ENCODE measurements around the gene CNTFR.

The CNTFR gene

DNA sequence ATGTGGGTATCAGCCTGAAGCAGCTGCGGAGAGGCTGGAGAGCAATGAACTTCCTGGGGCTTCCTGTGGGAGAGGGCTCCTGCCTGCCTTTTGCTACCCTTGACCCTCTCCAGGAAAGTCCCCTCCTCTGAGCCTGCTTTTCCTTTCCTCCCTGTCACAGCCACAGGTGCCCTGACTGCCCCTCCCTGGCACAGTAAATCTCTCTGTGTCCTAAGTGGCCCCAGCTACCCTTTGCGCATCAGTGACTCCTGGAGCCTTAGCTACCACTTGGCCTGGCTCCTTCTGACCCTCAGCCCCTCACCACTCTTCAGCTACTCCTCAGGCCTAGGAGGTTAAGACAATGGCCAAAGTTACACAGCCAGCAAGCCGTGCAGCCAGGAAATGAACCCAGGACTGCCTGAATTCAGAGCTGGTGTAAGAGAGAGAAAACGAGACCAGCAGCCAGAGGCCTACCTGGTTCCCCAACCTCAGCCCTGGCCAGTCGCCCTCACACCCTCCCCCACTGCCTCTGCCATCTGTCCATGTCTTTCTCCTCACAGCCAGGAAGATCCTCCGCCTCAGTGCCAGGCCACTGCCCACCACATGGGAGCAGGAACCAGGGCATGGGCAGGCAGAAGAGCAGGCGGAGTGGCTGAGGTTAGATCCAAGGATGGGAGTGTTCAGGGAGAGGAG is 18.6 kb downstream of the CNTFR start:
- DNase-seq = no peak

DNA sequence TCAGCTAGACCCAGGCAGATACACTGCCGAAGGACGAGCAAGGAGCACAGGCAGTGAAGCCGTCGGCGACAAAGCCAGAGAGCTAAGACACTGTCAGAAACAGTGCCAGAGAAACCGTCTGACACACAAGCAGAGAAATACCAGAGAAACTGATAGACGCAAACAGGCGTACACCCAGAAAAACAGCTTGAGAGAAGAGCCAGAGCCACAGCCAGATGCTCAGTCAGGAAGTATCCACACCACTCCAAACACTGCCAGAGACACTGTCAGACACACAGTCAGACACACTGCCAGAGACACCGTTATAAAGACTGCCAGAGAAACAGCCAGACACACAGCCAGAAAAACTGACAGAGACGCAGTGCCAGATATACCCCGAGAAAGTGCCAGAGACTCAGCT is 19.1 kb downstream of the CNTFR start:
- no peak for DNase-seq

DNA sequence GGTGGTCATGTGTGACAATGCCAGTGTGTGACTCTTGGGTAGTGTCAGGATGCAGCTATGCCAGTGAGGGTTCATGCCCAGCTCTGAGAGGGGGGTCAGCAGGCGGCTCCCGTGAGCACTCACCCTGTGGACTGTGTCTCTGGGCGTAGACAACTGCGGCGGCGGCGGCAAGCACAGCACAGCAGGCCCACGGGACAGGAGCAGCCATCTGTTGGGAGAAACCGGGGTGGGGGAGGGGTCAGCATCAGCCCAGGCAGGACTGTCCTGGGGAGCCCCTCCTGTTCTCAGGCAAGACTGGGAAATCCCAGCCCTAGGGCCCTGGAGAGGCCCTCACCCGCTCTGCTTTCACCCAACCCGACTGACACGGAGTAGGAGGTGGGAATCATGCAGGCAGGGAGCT is 20.8 kb downstream of the CNTFR start:
- DNase-seq = no peak

DNA sequence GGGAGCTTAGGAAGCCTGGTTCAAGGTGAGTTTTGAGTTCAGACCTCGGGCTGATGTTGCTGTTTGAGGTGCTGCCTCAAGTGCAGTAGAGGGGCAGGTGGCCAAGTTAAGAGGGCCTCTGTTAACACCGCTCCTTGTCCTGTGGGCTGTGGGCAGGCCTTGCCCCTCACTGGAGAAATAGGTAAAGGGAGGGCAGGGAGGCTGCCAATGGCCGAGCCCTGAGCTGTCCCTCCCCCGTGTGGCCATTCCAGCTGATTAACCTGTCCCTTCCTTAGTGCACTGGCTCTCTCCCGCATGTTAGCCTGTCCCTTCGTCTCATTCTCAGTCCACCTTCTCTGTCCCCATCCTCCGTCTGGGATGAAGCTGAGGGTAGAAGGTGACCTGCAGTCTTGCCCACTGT is 21.4 kb downstream of the CNTFR start:
- no peak for DNase-seq

DNA sequence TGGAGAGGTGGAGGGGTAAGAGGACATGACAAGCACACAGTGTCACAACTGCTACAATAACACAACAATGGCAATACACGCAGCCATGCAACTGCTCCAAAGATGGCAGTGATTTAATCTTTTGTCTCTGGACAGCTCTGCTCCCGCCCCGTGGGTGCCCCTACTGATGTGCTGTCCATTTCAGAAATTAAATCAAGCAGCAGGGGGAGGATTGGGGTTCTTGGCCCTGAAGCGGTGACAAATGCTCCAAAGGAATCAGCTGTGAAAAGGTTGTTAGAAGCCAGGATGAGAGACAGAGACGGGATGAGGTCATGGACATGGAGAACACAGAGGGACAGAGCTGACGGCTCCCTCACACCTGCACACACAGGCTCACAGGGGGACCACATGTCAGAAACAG is 22.6 kb downstream of the CNTFR start:
- DNase-seq = no peak

DNA sequence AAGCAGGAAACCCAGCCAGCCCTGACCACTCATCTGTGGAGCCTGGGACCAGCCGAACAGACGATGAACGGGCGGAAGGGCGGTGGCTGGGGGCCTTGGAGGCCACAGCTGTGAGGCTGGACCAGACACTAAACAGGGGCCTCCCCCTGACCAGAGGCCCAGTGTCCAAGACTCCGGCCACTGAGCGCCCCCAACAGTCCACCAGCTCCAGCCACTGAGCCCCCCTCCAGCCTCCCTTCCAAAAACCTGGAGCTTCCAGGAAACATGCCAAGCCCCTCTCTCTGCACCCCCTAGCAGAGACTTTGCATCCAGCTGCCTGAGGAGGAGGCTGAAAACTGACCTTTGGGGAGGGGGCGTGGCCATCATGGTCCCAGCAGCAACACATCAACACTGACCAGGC is 23.2 kb downstream of the CNTFR start:
- DNase-seq = no peak

DNA sequence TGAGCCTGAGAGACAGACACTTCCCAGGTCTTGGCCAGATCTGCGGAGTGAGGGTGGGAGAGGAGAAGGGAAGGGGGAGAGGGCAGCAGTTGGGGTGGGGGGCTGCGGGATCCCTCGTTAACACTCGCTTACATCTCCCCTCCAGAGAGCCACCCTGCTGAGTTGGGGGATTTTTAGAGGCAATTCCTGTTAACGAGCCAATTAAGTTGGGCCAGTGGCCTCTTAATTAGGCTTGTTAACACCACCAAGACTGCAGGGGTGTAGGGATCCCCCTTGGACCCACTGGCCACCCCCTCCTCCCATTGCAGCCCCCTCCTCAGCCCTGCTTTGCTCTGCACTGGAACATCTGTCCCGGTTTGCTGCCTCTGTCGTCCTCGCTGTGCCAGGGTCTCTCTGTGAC is 23.7 kb downstream of the CNTFR start:
- no peak for DNase-seq

DNA sequence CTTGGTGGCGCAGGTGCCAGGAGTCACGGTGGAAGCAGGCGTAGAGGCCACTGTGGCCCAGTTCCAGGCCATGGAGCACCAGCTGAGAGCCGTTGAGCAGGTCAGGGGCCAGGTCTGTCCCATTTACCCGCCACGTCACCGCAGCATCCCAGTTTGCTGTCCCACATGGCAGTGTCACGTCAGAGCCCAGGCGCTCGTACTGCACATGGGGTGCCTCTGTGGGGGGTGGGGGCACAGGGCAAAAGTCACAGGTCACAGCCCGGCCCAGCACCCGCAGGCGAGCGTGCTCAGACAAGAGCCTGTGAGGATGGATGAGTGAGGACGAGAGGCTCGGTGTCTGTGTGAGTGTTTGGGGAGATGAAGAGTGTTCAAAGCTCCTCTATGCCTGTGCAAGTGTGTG is 24.9 kb downstream of the CNTFR start:
- DNase-seq = no peak

DNA sequence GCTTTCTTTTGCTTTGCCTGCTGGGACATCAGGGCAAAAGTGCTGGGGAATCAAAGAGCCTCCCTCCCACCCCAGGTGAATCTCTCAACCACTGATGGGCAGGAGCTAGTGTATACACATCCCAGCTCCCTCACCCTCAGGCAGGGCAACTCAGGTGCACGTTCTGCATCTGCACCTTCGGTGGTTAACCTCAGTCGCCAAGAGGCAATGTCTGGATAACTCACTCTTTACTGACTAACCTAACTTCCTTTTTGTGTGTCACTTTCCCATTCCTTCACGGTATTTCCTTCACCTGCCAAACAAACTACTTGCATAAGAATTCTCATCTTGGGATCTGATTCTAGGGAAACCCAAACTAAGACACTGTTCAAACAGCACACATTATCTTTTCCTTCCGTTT is 26.3 kb downstream of the CNTFR start:
- DNase-seq = no peak

DNA sequence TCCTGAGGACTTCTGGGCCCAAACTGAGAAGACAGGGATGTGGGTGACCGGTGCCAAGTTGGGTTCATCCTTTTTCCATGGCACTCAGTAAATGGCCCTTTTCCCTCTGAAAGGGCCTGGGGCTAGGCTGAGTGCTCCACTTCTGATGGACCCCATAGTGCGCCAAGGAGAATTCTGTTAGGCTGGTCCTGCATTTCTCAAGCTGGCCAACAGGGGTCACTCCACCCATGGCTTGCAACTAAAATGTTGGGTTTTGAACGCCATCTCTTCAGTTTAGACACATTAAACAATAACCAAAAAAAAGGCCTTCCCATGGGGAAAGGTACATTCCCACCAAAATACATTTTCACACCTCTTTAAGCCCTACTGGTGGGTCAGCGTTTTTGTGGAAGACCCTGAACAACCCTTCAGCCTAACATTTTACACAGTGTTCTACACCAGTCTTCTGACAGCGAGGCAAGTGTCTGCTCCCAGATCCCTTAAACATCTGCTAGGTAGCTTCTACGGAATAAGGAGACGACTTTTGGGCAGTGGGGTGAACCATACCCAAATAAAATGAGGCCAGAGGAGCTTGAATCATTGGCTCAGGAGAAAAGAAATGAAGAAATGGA is 27.3 kb downstream of the CNTFR start:
- DNase-seq = no peak

DNA sequence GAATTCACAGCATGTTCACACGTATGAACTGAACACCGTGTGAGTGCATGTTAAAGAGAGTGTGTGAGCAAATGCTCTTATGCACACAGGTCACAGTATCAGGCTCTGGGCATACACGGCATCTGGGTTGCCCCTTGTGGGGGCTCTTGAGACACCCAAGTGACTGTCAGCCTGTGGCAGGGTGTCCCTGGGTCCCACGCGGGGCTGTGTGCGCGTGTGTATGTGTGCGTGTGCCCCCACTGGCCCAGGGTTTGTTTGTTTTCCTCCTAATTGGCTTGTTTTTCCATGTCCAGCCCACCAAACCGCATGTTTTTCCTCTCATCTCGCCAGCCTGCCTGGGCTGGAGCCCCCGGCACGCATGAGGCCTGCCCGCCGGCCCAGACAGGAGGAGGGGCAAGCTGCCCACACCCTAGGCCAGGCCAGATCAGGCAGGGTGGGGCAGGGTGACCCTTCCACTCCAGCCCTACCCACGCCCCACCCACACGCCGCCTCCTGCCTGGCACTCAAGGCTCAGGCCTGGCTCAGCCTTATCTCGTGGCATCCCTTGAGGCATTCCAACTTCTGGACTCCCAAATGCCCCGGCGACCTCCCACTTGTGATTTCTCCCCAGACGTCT is 28.8 kb downstream of the CNTFR start:
- no peak for DNase-seq

DNA sequence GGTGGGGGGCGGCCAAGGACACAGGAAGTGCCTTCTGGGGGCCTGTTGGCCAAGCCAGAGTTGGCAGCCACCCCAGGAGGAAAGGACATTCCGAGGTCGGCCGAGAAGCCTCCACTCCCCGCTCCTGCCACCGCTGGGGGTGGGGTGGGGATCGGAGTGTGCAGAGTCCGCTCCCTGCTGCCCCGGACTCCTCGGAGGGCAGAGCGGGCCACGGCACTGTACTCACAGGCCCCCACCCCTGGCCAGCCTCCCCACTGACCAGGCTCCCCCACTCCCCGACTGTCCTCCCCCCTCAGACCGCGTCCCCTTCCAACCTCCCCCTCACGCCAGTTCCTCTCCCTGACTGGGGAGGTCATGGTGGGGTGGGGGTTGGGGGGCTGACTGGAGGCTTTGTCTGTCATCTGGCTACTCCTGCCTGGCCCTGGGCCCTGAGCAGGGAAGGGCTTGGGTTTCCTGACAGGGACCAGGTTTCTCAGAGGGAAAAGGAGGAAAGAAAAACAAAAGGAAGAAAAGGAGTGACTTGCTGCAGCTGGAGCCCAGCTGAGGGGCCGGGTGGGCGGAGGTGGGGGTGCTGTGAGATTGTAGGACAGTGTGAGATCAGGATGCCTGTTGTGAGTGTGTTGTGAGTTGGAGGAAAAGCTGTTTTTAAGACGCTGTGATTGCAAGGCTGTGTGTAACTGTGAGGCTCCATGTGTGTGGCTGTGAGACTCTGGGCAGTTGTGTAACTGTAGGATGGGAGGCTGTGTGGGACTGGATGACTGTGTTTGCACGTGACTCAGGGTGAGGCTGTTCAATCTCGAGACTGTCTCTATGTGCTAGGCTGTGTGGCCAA is 29.7 kb downstream of the CNTFR start:
- DNase-seq = no peak

DNA sequence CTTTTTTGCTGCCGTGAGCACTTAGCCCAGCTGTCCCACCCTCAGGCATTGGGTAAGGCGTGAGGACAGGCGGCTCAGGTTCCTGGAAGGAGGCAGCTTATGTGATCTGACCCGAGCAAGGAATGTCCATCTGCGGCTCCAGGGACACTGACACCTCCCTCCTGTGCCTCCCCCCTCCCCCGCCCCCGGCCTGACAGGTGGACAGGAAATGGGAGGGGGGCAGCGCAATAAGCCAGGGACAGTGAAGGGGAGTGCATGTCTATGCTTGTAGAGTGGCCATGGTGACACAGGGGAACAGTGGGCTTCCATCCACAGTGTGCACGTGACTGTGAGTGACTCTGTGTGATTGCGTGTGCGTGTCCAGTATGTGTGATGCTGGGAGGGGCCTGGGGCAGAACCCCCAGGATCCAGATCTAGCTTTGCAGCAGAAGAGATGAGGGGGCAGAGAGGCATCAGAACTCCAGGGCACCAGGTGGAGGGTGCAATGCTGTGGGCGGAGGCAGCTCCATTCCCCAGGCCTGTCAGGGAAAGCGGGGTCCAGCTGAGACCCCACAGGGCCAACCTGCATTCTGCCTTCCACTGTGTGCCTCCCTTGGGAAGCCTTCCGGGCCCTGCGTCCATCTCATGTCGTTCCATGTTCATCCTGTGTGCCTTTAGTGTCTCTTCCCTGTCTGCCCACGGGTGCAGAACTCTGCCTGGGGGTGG is 30.5 kb downstream of the CNTFR start:
- peak; percentile 71 for DNase-seq

DNA sequence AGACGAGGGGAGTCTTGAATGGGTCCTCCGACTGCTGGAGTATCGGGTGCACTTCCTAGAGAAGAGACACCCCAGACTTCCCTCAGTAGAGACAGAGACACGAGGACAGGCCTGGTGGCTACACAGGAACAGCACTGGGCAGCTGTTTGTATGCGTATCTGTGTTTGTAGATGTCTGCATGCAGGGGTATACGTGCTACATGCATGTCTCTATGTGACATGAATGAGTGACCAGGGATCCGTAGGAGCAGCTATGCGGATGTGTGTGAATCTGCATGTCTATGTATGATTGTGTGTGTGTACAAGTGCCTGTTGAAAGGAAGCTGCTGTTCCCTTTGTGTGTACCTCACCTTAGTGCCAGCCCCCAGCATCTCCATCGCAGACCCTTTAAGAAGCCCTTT is 31.2 kb downstream of the CNTFR start:
- DNase-seq = no peak

DNA sequence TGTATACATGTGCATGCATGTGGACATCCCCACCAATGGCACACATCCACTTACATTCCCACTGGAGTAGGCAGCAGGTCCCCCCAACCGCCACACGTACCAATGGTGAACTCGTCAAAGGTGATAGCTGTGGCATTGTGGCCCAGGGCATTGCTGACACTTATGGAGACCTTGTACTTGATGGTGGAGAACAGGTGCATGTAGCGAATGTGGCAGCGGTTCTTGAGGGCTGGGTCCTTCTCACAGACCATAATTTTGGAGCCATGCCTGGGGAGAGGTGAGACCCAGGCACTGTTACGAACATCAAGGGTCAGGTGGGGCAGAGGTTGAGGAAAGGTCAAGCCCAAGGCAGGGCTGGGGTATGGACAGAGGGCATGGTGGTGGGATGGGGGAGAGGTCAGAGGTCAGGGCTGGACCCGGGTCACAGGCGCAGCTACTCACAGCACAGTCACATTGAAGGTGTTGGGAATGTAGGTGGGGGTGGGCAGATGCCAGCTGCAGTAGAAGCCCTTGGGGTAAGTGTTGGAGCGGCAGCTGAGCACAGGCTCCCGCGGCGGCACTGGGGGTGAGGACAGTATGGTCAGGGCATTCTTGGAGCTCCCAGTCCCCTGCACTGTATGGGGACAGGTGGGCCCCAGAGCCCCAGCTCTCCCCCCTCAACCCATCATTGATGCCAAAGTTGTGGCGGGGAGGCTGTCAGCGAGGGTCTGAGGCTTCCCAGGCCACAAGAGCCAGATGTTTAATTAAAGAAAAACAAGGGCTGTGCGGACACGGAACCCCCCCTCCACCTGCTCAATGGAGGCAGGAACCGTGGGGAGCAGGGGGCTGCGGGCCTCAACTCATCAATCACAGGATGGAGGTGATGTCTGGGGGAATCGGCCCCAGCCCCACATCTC is 31.9 kb downstream of the CNTFR start:
- no peak for DNase-seq

DNA sequence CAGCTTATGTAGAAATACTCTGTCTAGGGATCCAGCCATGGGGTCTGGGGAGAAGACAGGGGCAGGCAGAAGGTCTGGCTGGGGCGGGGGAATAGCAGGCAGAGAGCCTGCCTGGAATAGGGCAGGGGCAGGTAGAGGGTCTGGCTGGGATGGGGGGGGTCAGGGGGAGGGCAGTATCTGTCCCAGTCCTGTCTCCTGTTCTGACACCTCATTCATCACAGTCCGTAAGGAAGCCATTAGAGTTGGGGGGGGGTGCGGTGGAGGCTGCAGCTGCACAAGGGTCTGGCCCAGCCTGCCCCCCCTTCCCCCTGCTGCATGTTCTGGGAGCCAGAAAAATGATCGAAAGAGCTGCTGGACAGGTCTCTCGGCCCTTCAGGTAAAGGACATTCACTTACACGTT is 32.6 kb downstream of the CNTFR start:
- DNase-seq = no peak

DNA sequence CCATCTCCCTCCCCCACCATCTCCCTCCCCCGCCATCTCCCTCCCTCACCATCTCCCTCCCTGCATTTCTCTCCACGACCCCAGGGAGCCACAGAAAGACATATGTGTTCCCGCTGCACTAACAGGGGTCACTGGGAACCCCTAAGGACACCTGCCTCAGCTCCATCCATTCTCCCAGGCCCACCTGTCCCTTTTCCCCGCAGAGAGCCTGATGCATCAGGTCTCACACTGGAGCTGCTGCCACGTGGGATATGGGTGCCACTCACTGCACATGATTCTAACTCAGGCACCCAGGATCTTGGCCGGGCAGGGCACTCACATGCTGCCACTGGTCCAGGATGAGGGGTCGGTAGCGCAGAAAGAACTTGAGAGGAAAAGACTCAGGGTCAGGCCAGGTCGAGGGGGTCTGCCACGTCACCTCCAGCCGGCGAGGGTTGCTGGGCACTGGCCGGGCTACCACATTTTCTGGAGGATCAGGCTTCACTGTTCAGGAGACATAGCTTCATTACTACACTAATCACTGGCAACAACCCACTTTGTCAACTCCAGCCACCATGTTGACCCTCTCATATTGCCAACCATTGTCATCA is 33.5 kb downstream of the CNTFR start:
- no peak for DNase-seq

DNA sequence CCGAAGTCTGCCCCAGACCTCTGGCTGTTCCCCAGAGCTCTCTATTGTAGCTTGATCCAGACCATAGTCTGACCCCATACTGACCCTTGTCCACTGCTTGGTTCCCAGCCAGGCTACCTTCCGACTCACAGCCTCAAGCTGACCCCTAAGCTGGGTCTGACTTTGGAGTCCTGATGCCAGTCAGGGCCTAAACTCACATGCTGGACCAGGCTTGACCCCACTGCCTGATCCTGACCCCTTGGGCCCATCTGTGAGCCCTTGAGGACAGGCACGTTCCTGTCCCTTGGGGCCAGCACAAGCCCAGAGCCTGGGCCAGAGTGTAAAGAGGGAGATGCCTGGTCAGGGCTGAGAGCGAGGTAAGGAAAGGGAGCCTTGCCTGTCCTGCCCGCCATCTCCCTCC is 34.0 kb downstream of the CNTFR start:
- no peak for DNase-seq

DNA sequence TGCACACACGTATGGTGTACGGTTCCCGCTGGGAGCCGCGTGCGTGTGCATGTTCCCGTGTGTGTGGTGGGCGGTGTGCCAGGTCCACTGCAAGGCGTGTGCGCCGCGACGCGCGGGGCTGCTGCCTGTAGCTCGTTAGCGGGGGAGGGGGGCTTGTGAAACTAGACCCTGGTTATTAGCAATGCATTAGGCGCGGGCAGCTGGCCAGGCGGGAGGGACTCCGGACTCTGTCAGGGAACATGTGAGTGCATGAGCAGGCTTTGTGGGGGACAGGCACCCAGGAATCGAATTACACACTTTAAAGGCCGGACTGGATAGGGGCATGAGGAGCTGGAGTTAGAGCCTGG is 34.5 kb downstream of the CNTFR start:
- DNase-seq = peak; percentile 83

DNA sequence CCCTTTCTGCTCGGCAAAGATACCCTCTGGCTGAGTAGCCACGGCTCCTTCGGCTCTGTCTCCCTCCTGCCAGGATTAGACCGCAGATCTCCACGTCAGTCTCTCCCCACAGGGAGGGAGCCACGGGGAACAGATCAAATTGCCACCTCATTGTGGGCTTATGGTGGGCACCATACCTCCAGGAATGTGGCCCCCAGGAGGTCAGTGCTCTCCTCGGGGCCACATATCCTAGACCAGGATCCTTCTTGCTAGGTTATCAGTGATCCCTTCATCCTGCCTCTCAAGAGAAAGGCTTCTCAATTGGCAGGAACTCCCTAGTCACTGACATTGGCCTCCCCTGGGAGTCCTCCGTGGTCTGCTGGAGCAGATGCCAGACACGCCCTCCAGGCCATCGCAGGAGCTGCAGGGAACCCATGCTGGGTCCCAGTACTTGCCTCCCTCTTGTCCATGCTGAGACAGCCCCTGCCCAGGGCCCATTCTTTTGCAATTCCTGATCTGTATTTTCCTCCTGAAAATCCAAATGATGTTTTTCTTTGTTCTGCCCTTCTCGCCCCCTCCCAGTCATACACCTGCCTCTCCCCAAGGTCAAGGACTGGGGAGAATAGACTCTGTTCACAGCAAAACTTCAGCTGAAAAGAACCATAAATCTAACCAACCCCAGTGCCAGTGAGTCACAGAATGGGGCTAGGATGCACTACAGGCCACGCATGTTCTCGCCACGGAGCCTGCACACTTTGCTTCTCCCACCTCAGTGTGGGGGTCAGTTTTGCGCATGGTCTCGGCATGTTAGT is 35.1 kb downstream of the CNTFR start:
- DNase-seq = peak; percentile 83

DNA sequence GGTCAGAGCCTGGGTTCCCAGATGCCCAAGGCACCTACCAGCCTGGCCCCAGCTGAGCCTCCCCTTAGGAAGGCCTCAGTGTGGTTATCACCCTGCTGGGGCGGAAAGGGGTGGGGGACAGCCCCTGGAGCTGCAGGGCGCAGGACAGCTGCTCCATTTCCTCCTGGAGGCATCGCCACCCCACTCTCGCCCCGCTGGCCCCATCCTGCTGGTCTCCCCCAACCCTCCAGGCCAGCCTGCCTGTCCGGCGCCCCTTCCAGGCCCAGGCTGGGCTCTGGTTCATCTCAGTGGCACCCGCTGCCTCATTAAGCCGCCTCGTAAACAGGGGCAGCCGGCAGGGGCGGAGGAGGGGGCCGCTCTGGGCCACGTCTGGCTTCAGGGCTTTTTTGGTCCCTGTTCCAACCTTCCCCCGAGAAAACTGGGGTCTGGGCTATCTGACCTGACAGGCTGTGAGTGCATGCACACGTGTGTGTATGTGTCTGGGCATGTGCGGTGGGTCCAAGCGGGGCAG is 36.0 kb downstream of the CNTFR start:
- no peak for DNase-seq

Data from COR-L47 (cell line).